ENCODE results near the gene FKBP1B.
"Not testable (repeated sequence)": the region's sequence is repeated elsewhere in the genome, so short reads cannot be mapped to it uniquely, and the experiment has no call there.

FKBP1B gene

GRCh38 chr2:24087032-24087431 is 37.5 kb downstream of the FKBP1B start:
- H3K4me3 ChIP-seq: no peak overlapping the region
- TF ChIP-seq CTCF (IDR thresholded peaks at IDR 0.05): no peak
- no peak overlapping the region for H3K27ac ChIP-seq
- DNase-seq (ENCODE audit: low spot score): no peak

- TF ChIP-seq CTCF (IDR thresholded peaks at IDR 0.05): no peak
- no peak overlapping the region for H3K4me3 ChIP-seq
- DNase-seq (ENCODE audit: low spot score): no peak
- H3K27ac ChIP-seq: no peak overlapping the region
Observed at GRCh38 chr2:24088821-24089359, 39.3 kb downstream of the FKBP1B start.

GRCh38 chr2:24093270-24093669 is 43.7 kb downstream of the FKBP1B start:
- DNase-seq (ENCODE audit: low spot score); H3K27ac ChIP-seq; H3K4me3 ChIP-seq: not testable (repeated sequence)

GRCh38 chr2:24095171-24095677 is 45.7 kb downstream of the FKBP1B start:
- not testable (repeated sequence) for H3K27ac ChIP-seq; H3K4me3 ChIP-seq; DNase-seq (ENCODE audit: low spot score)

GRCh38 chr2:24100732-24101131 is 51.2 kb downstream of the FKBP1B start:
- not testable (repeated sequence) for H3K27ac ChIP-seq; H3K4me3 ChIP-seq; DNase-seq (ENCODE audit: low spot score)

GRCh38 chr2:24101992-24102391 is 52.5 kb downstream of the FKBP1B start:
- DNase-seq (ENCODE audit: low spot score): no peak
- Histone ChIP-seq H3K4me3 (no peak overlapping the region), H3K27ac (no peak overlapping the region)
- no peak for TF ChIP-seq CTCF (IDR thresholded peaks at IDR 0.05)

- DNase-seq (ENCODE audit: low spot score): no peak
- TF ChIP-seq CTCF (IDR thresholded peaks at IDR 0.05): no peak
- no peak overlapping the region for H3K27ac ChIP-seq
- H3K4me3 ChIP-seq: no peak overlapping the region
Observed at GRCh38 chr2:24102677-24103076, 53.1 kb downstream of the FKBP1B start.

- Histone ChIP-seq H3K27ac (no peak overlapping the region), H3K4me3 (no peak overlapping the region)
- no peak for DNase-seq (ENCODE audit: low spot score)
- no peak for TF ChIP-seq CTCF (IDR thresholded peaks at IDR 0.05)
Observed at GRCh38 chr2:24104110-24104650, 54.6 kb downstream of the FKBP1B start.

- Histone ChIP-seq H3K27ac (no peak overlapping the region), H3K4me3 (no peak overlapping the region)
- DNase-seq (ENCODE audit: low spot score): no peak
- TF ChIP-seq CTCF (IDR thresholded peaks at IDR 0.05): no peak
Observed at GRCh38 chr2:24104906-24105305, 55.4 kb downstream of the FKBP1B start.

Measured in coronary artery (tissue), 2 donors.